ENCODE data around the gene MLH3.
"Not testable (repeated sequence)": the region's sequence is repeated elsewhere in the genome, so short reads cannot be mapped to it uniquely, and the experiment has no call there.

MLH3 gene

DNA sequence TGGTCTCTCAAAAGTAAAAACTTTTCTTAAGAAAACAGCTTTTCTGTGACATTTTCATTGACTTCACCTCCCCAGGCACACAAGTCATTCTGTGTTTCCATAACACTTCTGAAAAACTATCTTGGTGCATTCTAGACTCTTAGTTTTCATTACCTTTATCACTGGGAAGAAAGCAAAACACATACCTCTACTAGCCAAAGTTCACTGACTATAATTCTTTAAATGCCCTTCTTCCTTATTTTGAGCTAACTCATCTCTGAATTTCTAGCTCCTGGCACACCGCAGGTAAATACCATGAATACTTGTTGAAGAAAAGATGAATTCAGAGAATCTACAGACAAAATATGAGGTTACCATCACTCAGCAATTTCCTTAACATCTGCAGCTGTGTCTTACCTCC lies 21.1 kb downstream of the MLH3 start:
- no peak for DNase-seq (ENCODE audit: low read depth, low spot score)

DNA sequence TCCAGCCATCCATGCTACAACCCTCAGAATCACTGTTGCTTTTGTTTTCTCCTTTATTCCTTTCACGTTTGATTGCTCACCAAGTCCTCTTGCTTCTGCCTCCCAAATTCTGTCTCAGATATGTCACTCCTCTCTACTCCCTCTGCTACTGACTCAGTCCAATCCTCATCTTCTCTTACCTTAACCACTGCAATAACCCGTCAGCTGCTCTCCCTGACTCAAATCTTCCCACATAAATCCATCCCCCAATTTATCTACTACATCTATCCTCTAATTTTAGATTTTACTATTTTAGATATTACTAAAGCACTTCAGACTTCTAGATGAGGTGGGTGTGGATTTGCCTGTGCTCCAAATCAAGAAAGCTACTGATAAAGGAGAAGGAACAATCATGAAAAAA lies 25.4 kb downstream of the MLH3 start:
- DNase-seq (ENCODE audit: low read depth, low spot score): no peak

DNA sequence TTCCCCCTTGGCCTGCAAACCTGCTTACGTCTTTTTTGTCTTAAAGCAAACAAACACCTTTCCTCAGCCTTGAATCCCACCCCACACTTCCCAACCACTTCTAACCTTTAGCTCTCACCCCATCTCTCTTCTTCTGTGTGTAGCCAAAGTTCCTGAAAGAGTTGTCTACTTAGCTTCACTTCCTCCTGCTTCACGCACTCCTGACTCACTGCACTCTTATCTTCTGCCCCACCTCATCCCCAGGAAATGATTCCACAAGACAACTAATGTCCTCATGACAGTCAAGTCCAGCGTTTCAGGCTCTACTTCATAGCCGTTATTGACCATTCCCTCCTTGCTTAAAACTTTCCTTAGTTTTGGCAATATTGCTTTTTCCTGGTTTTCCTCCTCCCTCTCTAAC lies 26.2 kb downstream of the MLH3 start:
- DNase-seq (ENCODE audit: low read depth, low spot score): no peak

DNA sequence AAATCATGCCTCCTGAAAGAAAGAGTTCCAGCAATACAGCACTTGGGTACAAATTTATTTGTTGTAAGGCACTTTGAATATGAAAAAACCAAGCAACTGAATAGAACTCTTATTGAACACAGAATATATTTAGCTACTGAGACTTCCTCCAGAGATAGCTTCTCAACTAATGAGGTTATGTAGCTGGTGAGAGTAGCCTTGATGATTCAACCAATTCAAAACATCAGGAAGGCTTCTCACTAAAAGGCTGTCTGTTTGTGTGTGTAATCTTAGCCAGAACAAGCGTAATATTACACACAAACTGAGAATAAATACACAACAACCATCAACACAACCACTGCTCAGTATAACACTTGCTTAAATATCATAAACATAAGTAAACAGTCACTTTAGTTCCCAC lies 28.2 kb downstream of the MLH3 start:
- DNase-seq (ENCODE audit: low read depth, low spot score): no peak

DNA sequence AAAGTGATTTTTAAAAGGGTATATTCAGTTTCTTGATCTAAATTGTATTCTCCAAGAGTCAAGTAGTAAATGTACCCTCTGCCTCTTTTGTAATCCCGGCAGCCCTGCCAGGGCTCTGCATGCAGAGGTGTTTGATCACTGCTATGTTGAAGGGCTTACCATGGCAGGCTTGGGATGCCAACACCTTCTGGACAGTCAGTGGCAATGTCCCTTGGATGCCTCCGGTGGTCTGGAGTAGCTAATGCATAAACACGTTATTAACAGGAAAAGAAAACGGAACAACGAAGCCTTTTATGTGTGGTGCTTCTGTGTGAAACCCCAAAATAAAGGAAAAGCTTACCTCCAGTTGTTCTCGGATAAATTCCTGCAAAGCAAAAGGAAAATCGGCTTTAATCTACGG lies 28.6 kb downstream of the MLH3 start:
- DNase-seq (ENCODE audit: low read depth, low spot score): no peak

DNA sequence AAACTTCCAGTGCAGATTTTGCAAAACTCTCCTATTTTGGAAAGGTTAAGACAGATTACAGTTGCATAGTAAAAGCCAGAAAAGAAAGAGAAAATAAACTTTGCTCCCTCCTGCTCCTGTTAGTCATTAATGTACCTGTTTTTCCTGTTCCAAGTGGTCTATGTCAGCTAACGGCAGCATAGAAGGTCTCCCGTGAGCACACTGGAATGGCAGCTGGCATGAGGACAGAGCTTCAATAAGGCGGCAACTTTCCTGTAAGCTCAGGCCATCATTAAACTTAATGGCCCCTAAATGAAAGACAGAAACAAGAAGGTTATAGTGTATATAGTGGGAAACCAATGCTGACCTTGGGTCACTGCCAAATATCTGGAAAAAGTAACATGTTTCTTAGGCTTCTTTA lies 32.6 kb downstream of the MLH3 start:
- DNase-seq (ENCODE audit: low read depth, low spot score): no peak

DNA sequence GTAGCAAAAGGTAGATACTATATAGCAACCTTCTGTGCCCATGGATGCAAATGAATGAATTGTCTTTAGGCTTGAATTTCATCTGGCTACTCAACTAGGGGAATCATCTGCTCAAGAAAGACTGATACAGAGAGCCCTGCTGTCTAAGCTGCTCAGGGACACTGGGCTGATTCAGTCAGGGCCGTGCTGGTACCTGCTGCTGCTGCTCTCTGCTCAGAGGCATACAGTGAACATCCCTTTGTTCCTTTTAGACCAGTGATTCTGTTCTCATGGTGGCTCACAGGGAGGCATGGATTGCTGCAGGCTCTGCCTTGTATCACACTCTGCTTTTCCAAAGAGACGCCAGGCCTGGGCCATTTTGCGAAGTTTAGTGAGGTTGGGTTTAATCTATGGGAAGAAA lies 34.5 kb downstream of the MLH3 start:
- DNase-seq (ENCODE audit: low read depth, low spot score): no peak

DNA sequence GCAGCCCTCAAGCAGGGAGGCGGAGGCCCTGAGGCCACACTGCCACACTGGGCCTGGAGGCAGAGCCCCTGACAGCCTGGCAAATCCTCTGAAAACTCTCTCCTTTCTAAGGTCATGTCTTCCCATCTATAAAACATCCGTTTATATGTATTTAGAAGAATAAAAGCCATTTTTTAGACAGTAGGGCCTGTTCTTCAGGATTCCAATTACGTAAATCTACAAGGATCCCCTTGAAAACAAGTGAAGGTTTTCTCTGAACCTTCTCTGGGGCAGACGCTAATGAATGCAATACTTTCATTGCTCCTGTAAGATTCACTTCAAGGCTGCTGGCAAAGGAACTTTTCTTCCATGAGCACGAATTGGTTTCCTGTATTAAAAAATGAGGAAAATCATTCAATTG lies 35.8 kb downstream of the MLH3 start:
- DNase-seq (ENCODE audit: low read depth, low spot score): no peak

DNA sequence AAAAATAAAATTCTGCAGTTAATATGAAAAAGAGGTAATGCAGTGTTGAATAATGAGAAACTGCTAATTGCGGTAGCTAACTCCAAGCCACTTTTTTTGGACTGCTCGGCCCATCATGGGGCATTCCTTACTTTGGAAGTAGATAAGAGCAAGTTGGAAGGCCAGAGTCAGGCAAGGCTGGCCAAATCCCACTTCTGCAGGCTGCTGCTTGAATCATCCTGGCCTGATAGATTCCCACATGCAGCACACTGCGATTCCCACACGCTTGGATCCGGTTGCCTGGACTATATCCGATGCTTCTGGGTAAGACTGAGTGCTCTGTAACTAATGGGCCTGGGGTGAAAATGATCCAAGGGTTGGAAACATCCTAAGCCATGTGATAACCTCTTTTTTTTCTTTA lies 38.0 kb downstream of the MLH3 start:
- no peak for DNase-seq (ENCODE audit: low read depth, low spot score)

DNA sequence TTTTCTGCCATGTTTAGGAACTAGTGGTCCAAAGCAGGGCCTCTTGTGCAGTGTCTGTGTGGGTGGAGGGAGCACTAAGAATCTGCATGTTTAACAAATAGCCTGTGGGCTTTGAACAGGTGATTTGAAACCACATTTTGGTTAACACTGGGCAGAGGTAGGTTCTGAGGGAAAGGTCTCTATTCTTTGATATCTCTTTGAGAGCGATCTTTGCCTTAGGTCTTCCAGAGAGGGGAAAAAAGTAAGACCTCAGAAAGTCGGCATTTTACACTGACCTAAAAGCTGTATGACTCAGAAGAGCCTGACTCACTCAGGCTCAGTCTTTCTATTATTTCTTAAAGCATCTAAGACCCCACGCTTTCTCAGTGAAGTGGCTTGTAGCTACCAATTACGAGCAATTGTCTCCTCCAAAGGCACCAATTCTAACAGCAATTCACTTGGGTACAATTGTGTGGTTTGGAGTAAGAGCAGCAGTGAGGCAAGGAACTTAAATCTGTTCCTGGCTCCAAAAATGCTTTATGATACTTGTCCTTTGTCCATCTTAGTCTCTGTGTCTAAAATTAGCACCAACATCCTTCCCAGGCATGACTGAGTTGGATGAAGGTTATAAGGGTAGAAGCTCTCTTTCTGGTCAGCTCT lies 39.8 kb downstream of the MLH3 start:
- DNase-seq (ENCODE audit: low read depth, low spot score): peak; percentile 81

DNA sequence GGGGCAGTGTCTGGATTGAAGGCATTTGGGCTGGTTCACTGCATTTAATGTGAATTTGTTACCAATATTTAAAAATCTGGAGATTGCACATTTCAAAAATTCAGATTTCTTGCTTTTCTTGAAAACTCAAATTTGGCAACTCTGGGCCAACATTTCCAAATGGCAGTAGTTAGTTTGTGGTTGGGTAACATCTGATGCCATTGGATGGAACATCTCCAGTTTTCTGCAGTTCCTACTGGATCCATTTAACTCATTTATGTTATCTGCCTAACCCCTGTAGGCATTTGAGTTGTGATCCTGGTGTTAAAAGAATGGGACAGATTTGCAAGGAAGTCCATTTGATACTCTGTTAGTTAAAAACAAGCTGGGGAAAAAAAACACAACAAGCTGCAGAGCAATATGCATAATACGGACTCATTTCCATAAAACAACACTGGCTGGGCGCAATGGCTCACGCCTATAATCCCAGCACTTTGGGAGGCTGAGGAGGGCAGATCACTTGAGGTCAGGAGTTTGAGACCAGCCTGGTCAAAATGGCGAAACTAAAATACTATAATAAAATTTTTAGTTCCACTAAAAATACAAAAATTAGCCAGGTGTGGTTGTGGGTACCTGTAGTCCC lies 40.7 kb downstream of the MLH3 start:
- DNase-seq (ENCODE audit: low read depth, low spot score): no peak

DNA sequence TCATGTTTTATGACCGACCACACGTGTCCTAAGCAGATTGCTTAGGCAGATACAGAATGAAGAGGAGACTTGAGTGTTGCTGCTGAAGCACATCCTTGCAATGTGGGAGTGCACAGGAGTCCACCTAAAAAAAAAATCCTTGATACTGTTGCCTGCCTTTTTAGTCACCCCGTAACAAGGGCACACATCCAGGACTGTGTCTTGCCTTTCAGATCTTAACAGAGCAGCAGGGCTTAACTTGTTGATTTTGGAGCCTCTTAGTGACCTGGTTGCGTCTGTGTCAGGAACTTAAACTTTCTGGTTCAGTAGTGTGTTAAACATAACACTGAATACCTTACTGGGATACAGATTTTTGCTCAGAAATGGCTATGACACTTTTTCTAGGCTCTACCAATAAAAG lies 42.1 kb downstream of the MLH3 start:
- DNase-seq (ENCODE audit: low read depth, low spot score): no peak

DNA sequence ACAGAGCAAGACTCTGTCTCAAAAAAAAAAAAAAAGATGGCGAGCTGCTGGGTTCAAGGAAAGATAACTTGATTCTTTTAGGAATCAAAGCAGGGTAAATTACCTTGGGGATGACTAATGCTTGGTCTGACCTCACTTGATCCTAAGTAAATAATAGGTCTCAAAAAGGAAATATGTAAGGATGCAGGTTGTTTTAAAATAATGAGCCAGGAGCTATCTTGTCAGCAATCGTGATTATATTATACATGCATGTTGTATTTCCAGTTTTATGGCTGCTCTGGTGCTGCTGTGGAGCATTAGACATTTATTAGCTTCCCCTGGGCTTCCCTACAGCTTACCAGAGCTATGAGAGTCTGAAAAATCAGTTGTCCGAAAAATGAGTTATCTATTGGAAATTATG lies 45.9 kb downstream of the MLH3 start:
- no peak for DNase-seq (ENCODE audit: low read depth, low spot score)

DNA sequence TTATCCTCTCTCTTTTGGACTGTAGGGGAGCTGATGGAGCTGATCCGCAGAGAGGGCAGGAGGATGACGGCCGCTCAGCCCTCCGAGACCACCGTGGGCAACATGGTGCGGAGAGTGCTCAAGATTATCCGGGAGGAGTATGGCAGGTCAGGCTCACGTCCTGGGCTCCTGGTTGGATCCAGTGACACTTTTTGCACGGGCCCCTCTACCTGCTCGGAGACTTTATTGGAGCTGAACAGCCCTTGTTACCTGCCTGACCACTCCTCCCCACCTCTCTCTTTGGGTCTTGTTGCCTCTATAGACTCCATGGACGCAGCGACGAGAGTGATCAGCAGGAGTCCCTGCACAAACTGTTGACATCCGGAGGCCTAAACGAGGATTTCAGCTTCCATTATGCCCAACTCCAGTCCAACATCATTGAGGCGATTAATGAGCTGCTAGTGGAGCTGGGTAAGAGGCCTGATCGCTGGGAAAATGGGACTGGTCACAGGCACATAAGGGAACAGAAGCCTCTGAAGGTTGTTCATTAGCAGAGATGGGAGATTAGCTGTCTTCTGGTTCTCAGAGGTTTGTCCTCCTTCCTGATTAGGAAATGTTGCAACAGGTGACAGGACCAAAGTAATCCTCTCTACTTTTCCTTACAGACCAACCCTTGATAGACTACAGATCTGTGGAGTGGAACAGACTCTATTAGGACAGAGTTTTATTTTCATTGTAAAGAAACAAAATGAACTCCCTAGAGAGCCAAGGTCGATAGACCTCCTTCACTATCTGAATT lies 47.8 kb downstream of the MLH3 start:
- DNase-seq (ENCODE audit: low read depth, low spot score): no peak

DNA sequence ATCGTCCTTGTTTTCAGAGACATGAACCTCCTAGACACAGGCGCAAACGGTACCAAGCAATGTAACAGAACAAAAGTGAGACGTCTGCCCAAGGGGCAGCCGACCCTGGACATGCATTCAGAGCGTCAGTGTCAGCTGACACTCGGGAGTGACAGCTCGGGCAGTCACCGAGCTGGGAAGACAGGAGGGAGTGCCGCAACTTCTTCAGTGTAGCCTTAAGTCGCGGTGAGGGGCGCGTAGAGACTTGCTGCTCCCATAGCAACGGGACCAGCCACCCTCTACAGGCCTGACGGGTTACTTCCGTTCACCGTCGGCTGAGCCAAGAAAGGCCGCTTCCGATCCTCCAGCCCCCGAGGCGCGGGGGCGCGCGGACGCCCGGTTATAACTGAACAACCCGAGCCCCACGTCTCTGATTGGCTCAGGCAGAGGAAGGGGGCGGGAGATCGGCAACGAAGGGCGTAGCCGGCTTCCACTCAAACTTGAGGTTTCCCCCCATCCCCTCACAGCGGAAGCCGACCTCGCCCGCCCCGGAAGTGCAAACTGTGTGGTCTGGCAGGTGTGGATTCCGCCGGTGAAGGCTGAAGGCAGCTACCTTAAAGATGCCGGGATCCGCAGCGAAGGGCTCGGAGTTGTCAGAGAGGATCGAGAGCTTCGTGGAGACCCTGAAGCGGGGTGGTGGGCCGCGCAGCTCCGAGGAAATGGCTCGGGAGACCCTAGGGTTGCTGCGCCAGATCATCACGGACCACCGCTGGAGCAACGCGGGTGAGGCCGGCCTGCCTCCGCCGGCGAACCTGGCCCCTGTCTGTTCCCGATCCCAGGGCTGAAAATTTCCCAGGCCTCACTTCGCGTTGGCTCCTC lies 48.6 kb downstream of the MLH3 start, which contains the start of gene EIF2B2:
TSS of gene EIF2B2 (plus strand) at position 530 of the 858 bp plus-strand sequence. CDS start at position 600, 70 bp downstream.
- DNase-seq (ENCODE audit: low read depth, low spot score): peak; percentile 99

DNA sequence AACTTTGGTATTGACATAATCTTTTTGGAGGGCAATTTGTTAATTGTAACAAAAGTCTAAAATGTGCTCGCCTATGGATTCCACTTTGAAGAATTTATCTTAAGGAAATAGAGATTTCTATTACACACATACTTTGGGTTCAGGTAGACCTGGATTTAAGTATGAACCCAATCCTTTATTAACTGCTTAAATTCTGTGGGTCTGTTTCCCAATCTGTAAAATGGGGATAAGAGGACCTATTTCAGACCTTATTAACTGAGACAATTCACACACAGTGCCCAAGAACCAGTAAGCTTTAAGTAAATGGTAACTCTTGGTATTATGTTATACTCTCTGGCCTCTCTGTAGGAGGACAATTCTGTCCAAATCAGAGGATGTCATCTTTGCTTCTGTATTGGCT lies 49.4 kb downstream of the MLH3 start:
- no peak for DNase-seq (ENCODE audit: low read depth, low spot score)

DNA sequence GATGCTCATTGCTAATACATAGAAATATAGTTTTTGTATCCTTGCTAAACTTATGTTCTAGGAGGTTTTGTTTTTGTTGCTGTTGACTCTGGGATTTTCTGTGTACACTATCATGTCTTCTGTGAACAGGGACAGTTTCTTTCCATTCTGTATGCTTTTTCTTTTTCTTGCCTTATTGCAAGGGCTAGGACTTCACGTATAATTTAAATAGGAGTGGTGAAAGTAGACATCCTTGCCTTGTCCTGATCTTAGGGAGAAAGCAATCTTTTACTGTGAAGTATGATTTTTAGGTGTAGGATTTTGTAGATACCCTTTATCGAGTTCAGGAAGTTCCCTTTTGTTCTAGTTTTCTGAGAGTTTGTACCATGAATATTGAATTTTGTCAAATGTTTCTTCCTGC lies 50.0 kb downstream of the MLH3 start:
- DNase-seq (ENCODE audit: low read depth, low spot score): no peak

DNA sequence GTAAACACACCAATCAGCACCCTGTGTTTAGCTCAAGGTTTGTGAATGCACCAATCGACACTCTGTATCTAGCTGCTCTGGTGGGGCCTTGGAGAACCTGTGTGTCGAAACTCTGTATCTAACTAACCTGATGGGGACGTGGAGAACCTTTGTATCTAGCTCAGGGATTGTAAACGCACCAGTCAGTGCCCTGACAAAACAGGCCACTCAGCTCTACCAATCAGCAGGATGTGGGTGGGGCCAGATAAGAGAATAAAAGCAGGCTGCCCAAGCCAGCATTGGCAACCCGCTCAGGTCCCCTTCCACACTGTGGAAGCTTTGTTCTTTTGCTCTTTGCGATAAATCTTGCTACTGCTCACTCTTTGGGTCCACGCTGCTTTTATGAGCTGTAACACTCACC lies 55.5 kb downstream of the MLH3 start:
- DNase-seq (ENCODE audit: low read depth, low spot score): not testable (repeated sequence)

DNA sequence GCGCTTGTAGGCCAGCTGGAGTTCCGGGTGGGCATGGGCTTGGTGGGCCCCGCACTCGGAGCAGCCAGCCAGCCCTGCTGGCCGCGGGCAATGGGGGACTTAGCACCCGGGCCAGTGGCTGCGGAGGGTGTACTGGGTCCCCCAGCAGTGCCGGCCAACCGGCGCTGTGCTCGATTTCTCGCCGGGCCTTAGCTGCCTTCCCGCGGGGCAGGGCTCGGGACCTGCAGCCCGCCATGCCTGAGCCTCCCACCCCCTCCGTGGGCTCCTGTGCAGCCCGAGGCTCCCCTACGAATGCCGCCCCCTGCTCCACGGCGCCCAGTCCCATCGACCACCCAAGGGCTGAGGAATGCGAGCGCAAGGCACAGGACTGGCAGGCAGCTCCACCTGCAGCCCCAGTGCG lies 57.1 kb downstream of the MLH3 start:
- not testable (repeated sequence) for DNase-seq (ENCODE audit: low read depth, low spot score)

DNA sequence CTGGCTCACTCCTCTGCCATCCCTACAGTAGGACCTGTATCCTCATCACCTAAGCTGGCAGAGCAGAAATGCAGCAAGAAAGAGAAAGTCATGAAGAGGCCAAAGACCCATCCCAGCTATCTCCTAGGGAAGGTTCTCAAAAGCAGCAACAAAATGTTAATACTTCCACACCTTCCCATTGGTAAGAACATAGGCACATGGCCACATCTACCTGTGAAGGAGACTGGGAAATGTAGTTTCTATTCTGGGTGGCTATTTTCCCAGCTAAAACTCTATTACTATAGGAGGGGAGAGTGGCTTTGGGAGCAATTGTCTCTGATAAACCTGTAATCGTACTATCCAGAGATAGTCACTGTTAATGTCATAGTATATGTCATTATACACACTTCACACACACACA lies 62.3 kb downstream of the MLH3 start:
- DNase-seq (ENCODE audit: low read depth, low spot score): no peak

DNA sequence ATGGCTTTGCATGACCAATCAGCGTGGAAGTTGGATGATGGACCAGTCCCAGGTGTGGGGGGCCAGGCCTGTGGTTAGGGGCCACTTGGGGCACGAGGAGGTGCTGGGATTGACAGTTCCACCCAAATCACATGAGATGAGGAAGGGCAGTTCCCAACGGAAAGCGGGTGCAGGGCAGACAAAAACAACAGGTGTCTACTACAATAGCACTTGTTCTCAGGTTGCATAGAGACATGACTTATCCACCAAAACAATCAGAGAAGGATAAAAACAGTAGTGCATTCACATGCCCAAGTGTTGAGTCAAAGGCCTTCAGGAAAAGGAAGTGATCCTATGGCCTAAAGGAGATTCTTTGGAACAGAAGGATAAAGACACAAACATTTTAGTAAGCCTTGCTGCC lies 63.1 kb downstream of the MLH3 start:
- peak; percentile 31 for DNase-seq (ENCODE audit: low read depth, low spot score)

DNA sequence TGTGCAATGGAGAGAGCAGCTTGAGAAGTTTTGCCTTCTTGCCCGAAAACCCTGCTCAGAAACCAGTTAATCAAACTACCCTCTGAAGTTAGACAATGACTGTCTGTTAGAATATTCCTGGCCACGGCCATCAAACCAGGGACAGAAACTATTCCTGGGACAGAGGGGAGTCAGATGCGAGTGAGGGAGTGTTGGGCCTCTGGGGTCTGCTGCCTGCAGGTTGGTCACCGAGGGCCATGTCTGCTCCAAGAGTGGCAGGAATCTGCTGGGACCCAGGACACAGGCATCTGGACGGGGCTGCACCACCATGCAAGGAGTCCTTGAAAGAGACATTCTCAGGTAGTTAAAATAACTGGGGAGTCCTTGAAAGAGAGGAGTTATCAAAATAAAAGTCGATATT lies 65.5 kb downstream of the MLH3 start:
- DNase-seq (ENCODE audit: low read depth, low spot score): no peak
